ENCODE measurements around the gene ZIC1.

Gene ZIC1

GRCh38 chr3:147367676-147368075 lies 41.5 kb upstream of the ZIC1 start:
- TF ChIP-seq CTCF (conservative IDR thresholded peaks at IDR 0.05), result no peak
- H3K27ac ChIP-seq, result no peak overlapping the region

DNA sequence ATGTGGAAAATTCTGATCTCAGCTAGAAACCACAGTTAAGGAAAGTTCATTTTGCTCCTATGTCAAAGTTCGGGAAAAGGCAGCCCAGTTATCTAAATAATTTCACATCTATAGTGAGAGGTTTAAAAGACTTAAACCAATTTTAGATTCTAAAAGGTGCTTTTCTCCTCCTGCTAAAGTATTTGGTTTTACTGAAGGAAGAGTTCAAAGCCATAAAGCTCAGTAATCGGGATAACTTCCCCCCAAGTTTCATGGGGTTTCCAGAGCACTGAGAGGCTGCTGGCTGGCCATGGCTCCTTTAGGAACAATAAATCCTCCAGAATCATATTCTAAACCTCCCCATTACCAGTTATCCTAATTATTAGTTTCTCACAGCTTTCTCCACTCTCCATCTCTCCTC lies 41.0 kb upstream of the ZIC1 start:
- H3K27ac ChIP-seq, result no peak overlapping the region
- TF ChIP-seq ZFX (IDR thresholded peaks at IDR 0.05) (no peak), CTCF (conservative IDR thresholded peaks at IDR 0.05) (no peak)

- TF ChIP-seq CTCF (conservative IDR thresholded peaks at IDR 0.05) (no peak), ZFX (IDR thresholded peaks at IDR 0.05) (no peak)
Observed at GRCh38 chr3:147368561-147369221, 40.5 kb upstream of the ZIC1 start.

GRCh38 chr3:147369231-147369630 lies 39.9 kb upstream of the ZIC1 start:
- no peak overlapping the region for H3K27ac ChIP-seq
- TF ChIP-seq CTCF (conservative IDR thresholded peaks at IDR 0.05) (no peak), ZFX (IDR thresholded peaks at IDR 0.05) (no peak)

More at GRCh38 chr3:147368561-147369221, 40.5 kb upstream of the ZIC1 start:
- no peak overlapping the region for H3K27ac ChIP-seq

DNA sequence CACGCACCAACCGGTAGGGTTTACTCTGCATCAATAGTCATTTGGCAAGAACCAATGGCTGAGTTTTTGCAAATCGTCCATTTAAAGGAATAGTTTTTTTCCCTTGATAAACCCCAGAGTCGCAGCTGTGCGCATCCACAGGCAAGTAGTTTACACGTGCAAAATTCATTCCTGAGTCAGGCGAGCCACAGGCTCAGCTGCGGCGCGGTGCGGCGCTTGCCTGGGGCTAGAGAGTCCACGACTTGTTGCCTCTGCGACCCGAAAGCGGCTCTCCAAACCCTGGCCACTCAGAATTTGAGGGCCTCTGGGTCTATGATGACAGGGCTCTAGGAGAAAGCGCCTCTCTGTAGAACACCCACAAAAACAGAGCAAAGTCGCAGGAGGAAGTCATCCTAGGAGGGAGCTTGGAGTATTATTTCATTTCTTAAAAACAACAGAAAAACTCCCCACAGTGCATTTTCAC lies 39.5 kb upstream of the ZIC1 start:
- TF ChIP-seq ZFX (IDR thresholded peaks at IDR 0.05), result no peak
- no peak for TF ChIP-seq CTCF (conservative IDR thresholded peaks at IDR 0.05)
- H3K27ac ChIP-seq, result no peak overlapping the region

DNA sequence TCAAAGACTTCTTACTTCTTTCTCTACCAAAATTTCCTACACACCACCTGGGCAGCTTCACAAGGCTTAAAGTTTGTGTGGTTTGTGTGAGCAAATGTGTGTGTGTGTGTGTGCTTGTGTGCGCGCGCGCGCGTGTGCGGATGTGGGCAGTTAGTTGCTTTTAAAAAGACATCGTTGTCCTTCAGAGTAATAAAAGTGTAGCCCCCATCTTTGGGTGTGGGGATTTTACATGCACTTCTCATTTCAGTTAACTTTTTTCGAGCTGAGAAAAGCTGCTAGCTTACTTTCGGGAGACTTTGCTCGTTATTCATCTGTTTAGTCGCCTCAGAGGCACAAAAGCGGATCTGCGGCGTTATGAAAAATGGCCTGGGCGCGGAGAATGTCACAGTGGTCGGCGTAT lies 38.8 kb upstream of the ZIC1 start:
- TF ChIP-seq ZFX (IDR thresholded peaks at IDR 0.05) (no peak), CTCF (conservative IDR thresholded peaks at IDR 0.05) (no peak)
- no peak overlapping the region for H3K27ac ChIP-seq

- TF ChIP-seq ZFX (IDR thresholded peaks at IDR 0.05), result no peak
- no peak for TF ChIP-seq CTCF (conservative IDR thresholded peaks at IDR 0.05)
- no peak overlapping the region for H3K27ac ChIP-seq
Observed at GRCh38 chr3:147371140-147371539, 38.0 kb upstream of the ZIC1 start.
